ENCODE results near the gene CCP110. TPM values are rescaled to one million over a fixed set of nuclear protein-coding genes. Genes with fewer than 3 reads are reported as not detected.

CCP110 gene
- total RNA-seq, 2 experiments from 2014 or later = 28.7 to 30.4 TPM

DNA sequence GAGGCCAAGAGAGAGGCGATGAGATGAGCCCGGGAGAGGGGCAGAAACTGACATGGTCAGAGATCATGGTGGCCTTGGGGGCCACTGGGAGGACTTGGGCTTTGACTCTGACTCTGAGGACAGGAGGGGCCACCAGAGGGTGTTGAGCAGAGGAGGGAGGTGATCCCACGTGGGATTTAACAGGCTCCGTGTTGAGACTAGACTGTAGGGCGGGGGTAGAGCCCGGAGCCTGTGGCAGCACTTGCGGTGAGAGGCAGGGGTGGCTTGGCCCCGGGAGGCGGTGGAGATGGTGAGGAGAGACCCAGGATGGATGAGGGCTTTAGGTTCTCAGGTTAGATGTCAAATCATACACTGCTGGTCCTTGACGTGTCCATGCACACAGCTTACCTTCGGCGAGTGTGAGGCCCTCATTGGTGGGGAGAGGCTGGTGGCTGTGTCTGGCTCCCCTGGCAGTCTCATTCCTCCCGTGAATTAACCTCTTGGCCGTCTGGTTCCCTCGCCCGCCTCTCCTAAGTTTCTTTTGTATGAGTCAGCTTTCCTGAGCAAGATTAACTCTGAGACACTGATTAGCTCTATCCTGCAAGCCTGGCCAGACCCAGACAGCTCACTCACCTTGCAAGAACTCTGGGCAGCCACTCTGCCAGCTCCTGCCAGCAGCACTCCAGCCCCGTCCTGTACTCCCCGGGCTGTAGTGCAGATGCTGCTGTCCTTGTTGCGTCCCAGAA, 71.5 kb downstream of the CCP110 start:
- no peak for DNase-seq
- H3K27me3 Mint-ChIP-seq = no peaks in the 10 kb centered on the region
- H3K4me1 Mint-ChIP-seq = no peaks in the 10 kb centered on the region
- H3K36me3 Mint-ChIP-seq = peaks cover 15% of the 10 kb centered on the region
- H3K27ac Mint-ChIP-seq = no peak overlapping the region
- H3K9me3 Mint-ChIP-seq = no peaks in the 10 kb centered on the region
- no peak overlapping the region for H3K4me3 Mint-ChIP-seq

GRCh38 chr16:19598805-19599510, 75.2 kb downstream of the CCP110 start:
- Mint-ChIP-seq H3K27ac (no peak overlapping the region), H3K27me3 (no peaks in the 10 kb centered on the region), H3K36me3 (peaks cover 12% of the 10 kb centered on the region), H3K4me1 (peaks cover 1% of the 10 kb centered on the region), H3K9me3 (no peaks in the 10 kb centered on the region), H3K4me3 (no peak overlapping the region)
- DNase-seq = no peak

DNA sequence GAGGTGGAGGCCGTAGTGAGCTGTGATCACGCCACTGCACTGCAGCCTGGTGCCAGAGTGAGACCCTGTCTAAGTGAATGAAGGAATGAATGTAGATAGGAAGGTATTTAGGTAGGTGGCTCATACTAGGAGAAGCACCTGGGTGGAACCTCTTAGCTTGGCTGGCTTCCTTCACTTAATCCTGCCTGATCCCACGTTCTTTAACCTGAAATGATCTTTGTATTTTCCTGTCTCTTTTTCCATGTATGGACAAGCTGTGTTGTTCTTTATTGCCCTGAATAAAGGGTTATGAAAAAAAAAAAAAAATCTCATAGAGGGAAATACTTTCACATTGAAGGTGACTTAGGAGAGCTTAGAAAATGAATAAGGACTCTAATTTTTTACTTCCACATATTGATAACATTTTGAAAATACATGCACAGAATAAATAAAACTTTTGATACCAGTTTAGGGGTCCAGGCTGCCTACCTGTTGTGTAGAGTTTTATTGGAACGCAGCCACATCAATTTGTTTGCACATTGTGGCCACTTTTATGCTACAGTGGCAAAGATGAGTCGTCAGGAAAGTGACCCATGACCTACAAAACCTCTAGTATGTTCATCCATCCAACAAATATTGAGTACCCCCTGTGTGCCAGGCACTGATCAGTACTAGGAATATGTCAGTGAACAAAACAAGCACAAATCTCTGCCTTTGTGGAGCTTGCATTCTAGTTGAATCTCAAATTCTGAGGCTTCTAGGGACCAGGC, 76.4 kb downstream of the CCP110 start:
- Mint-ChIP-seq H3K4me3 (no peak overlapping the region), H3K36me3 (peaks cover 17% of the 10 kb centered on the region), H3K27me3 (no peaks in the 10 kb centered on the region), H3K4me1 (peaks cover 1% of the 10 kb centered on the region), H3K9me3 (no peaks in the 10 kb centered on the region), H3K27ac (no peak overlapping the region)
- no peak for DNase-seq

GRCh38 chr16:19601083-19601976, 77.6 kb downstream of the CCP110 start:
- peaks cover 1% of the 10 kb centered on the region for H3K4me1 Mint-ChIP-seq
- H3K4me3 Mint-ChIP-seq = no peak overlapping the region
- no peak overlapping the region for H3K27ac Mint-ChIP-seq
- H3K9me3 Mint-ChIP-seq = no peaks in the 10 kb centered on the region
- H3K27me3 Mint-ChIP-seq = no peaks in the 10 kb centered on the region
- DNase-seq = no peak
- H3K36me3 Mint-ChIP-seq = peaks cover 28% of the 10 kb centered on the region

Other genes with a start within 250 kb of the CCP110 start
- gene CLEC19A, start 238.2 kb upstream of the CCP110 start, total RNA-seq = not detected
- gene TMC5, start 106.1 kb upstream of the CCP110 start, total RNA-seq = not detected
- gene GDE1, start 1.8 kb upstream of the CCP110 start, total RNA-seq = 10 to 100 TPM; 24.0 to 24.3 TPM
- 10 to 100 TPM; 30.2 to 34.1 TPM for gene VPS35L, start 31.8 kb downstream of the CCP110 start, total RNA-seq
- gene KNOP1, start 194.3 kb downstream of the CCP110 start, total RNA-seq = 10 to 100 TPM; 32.0 to 34.4 TPM
- gene IQCK, start 194.3 kb downstream of the CCP110 start, total RNA-seq = 1 to 10 TPM; 3.3 to 4.0 TPM